Left lung (tissue), 10 donors: ENCODE measurements around the gene ZNF516. TPM values are rescaled to one million over a fixed set of nuclear protein-coding genes. Genes with fewer than 3 reads are reported as not detected.

Experiments
- ATAC-seq: fragments of 200-7000 bp; cut with Tn5 transposase; one replicate; pipeline ENCODE4 v1.9.1; 2020; ENCODE audit warnings: moderate library complexity
- DNase-seq, 4 donors: peaks; one replicate each; pipeline ENCODE4 v3.0.0-alpha.2; 2013 to 2020
- H3K27ac ChIP-seq, 2 donors: fragments of 200-600 bp; sonication (generic) in 1 of 2; one replicate each; pipeline versions ENCODE4 v1.5.0 to v1.8.0; 2020 to 2021
- H3K27me3 ChIP-seq, 2 donors: fragments of 200-600 bp; sonication (generic) in 1 of 2; one replicate each; pipeline versions ENCODE4 v1.5.0 to v1.8.0; 2020 to 2021
- H3K36me3 ChIP-seq, 2 donors: fragments of 200-600 bp; sonication (generic) in 1 of 2; one replicate each; pipeline versions ENCODE4 v1.5.0 to v1.8.0; 2020 to 2021
- H3K4me1 ChIP-seq, 2 donors: fragments of 200-600 bp; one replicate each; pipeline ENCODE4 v1.8.0; 2021
- H3K4me3 ChIP-seq, 2 donors: fragments of 200-600 bp; sonication (generic) in 1 of 2; one replicate each; pipeline versions ENCODE4 v1.5.0 to v1.8.0; 2020 to 2021; ENCODE audit warnings: mild to moderate bottlenecking in 1 of 2
- H3K9me3 ChIP-seq, 2 donors: fragments of 200-600 bp; sonication (generic) in 1 of 2; one replicate each; pipeline versions ENCODE4 v1.5.0 to v1.8.0; 2020 to 2021
- CTCF ChIP-seq, 2 donors: fragments of 200-600 bp; sonication (generic) in 1 of 2; IDR thresholded peaks; one replicate each; pipeline versions ENCODE4 v1.5.0 to v1.8.0; 2021; ENCODE audit warnings: antibody characterized with exemption in 2 of 2
- intact Hi-C, 2 donors: fragments of 100-400 bp; cut with DNase I; formaldehyde crosslinking; loops; one replicate each; pipeline versions ENCODE4 v1.11.2 to v1.14.2; 2022
- polyA plus RNA-seq, 6 donors: library from polyadenylated mRNA; unstranded; fragments of 120-200 nt; gene quantifications; one replicate each; pipeline ENCODE4 v1.2.1, GENCODE V29; 2013; ENCODE audit not compliant: insufficient read length in 6 of 6
- total RNA-seq, 2 donors: library from RNA; stranded (reverse); fragmentation: NEBNext Ultra II Directional; extraction: Animal tissue kit (Norgen Biotek cat#: 25700); gene quantifications; one replicate each; pipeline ENCODE4 v1.2.1, GENCODE V29; 2021
- donor health status: DM: no; HTN: yes; CAD: no.
- donor health status: DM: no; HTN: no; CAD: no.

The ZNF516 gene
- total and polyA plus RNA-seq, 8 donors = 33.9 to 51.2 (median 46.8) TPM

DNA sequence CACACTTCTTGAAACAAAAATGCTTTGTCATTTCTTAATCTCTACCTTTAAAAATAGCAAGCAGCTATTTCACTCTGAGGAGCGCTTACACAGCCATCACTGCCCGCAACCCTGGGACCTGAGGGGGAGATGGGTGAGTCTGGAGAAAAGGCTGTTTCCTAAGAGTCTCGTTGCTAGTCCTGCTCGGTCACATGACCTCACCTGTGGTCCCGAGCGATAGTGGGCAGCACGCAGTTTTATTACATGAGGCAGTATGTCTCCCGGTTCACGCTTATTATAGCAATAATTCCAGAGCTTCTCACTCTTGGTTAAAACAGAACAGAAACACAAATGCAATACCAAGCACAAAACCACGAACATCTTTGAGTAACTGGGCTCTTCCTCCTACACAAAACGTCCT lies 105.3 kb downstream of the ZNF516 start:
- DNase-seq = no peak
- Histone ChIP-seq H3K27me3 (no peaks in the 10 kb centered on the region), H3K9me3 (no peaks in the 10 kb centered on the region), H3K36me3 (no peaks in the 10 kb centered on the region), H3K4me1 (peaks cover 0 to 36% of the 10 kb centered on the region in 2 donors), H3K4me3 (no peak overlapping the region), H3K27ac (no peak overlapping the region)
- intact Hi-C loops = loop anchor here in 1 of 2 donors (10.0 kb wide), 1 partner anchor 295 kb away; no protein-coding TSS in a partner anchor
- ATAC-seq = no peak
- no peak for TF ChIP-seq CTCF (IDR thresholded peaks at IDR 0.05)

GRCh38 chr18:76388891-76389423 lies 106.1 kb downstream of the ZNF516 start:
- no peak for DNase-seq
- Histone ChIP-seq H3K27ac (no peak overlapping the region), H3K36me3 (no peaks in the 10 kb centered on the region), H3K4me1 (peaks cover 0 to 36% of the 10 kb centered on the region in 2 donors), H3K4me3 (no peak overlapping the region), H3K27me3 (no peaks in the 10 kb centered on the region), H3K9me3 (no peaks in the 10 kb centered on the region)
- no peak for TF ChIP-seq CTCF (IDR thresholded peaks at IDR 0.05)
- intact Hi-C loops = no loop called here
- no peak for ATAC-seq

DNA sequence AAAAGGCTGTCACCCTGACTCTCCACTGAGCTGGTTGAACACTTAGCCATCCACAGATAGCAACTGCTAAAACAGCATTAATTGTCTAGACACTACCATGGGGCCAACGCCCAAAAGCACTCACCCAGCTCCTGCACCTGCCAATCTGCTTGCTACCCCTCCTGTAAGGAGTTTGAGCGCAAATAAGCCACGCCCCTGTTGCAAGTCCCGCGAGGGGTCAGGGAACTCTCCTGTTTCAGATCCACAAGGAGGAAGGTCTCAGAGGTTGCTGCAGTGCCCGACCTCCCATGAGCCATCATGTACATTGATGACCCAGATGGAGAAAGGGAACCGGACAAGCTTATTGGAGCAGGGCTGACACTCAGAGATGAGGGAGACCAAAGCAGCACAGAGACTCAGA lies 106.8 kb downstream of the ZNF516 start:
- Histone ChIP-seq H3K27ac (no peak overlapping the region), H3K36me3 (no peaks in the 10 kb centered on the region), H3K4me3 (no peak overlapping the region), H3K9me3 (no peaks in the 10 kb centered on the region), H3K27me3 (no peaks in the 10 kb centered on the region), H3K4me1 (peaks cover 0 to 36% of the 10 kb centered on the region in 2 donors)
- TF ChIP-seq CTCF (IDR thresholded peaks at IDR 0.05) = no peak
- intact Hi-C loops = no loop called here
- ATAC-seq (no peak), DNase-seq (no peak)

DNA sequence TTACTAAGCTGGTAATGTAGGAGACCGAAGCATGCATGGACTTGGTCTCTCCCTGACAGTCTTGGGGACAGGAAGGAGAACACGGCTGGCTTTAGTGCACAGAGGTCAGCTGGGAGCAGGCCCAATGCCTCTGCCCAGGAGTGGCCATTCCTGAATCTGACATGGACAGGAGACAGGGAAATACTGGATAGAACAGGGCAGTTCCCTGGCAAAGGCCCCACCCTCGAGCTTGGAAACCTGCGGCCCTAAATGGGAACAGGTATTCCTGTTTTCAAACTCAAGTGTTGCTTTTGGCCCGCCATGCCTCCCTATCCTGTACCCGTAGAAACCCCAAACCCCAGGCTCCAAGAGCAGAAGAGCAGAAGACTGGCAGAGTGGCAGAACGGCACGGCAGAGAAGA lies 107.4 kb downstream of the ZNF516 start:
- no peak for DNase-seq
- intact Hi-C loops = no loop called here
- no peaks in the 10 kb centered on the region for H3K27me3 ChIP-seq
- H3K27ac ChIP-seq = no peak overlapping the region
- no peak for TF ChIP-seq CTCF (IDR thresholded peaks at IDR 0.05)
- no peak overlapping the region for H3K4me3 ChIP-seq
- no peaks in the 10 kb centered on the region for H3K9me3 ChIP-seq
- no peaks in the 10 kb centered on the region for H3K36me3 ChIP-seq
- peaks cover 0 to 36% of the 10 kb centered on the region in 2 donors for H3K4me1 ChIP-seq
- no peak for ATAC-seq

- Histone ChIP-seq H3K27ac (no peak overlapping the region), H3K9me3 (no peaks in the 10 kb centered on the region), H3K4me1 (peaks cover 0 to 36% of the 10 kb centered on the region in 2 donors), H3K4me3 (no peak overlapping the region), H3K36me3 (no peaks in the 10 kb centered on the region), H3K27me3 (no peaks in the 10 kb centered on the region)
- intact Hi-C loops = no loop called here
- no peak for TF ChIP-seq CTCF (IDR thresholded peaks at IDR 0.05)
- ATAC-seq (no peak), DNase-seq (no peak)
Measured at GRCh38 chr18:76386886-76387285, 108.2 kb downstream of the ZNF516 start.
